VCaP (cell line): ENCODE data around the gene HRK.
A peak's percentile ranks its signal among the peaks of the same experiment; 100 is the strongest.

Experiments used
- H3K27ac ChIP-seq: fragments of 450-650 bp; 2 replicates; pipeline ENCODE4 v1.5.1; 2017
- CTCF ChIP-seq: fragments of 450-650 bp; conservative IDR thresholded peaks from 2 replicates; pipeline ENCODE4 v1.5.1; 2017; ENCODE audit warnings: mild to moderate bottlenecking, moderate library complexity

Gene HRK

DNA sequence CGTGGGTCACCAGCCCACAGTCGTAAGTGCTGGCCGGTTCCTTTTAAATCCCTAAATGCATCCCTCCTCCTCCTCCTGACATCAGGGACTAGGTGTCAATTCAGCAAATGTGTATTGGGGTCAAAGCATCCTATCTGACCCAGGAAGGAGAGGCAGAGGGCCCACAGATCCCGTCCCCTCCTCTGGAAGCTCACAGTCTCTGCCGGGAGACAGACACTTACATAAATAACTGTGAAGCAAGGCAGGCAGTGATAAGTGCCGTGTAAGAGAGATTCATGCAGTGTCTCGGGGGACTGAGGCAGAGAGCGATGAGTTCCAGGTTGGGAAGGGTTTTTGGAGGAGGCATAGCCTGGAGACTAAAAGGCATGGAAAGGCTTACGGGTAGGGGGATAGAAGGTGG lies 44.1 kb downstream of the HRK start:
- H3K27ac ChIP-seq = no peak overlapping the region
- no peak for TF ChIP-seq CTCF

- H3K27ac ChIP-seq = no peak overlapping the region
- TF ChIP-seq CTCF = no peak
Observed at GRCh38 chr12:116835484-116835883, 45.8 kb downstream of the HRK start.

DNA sequence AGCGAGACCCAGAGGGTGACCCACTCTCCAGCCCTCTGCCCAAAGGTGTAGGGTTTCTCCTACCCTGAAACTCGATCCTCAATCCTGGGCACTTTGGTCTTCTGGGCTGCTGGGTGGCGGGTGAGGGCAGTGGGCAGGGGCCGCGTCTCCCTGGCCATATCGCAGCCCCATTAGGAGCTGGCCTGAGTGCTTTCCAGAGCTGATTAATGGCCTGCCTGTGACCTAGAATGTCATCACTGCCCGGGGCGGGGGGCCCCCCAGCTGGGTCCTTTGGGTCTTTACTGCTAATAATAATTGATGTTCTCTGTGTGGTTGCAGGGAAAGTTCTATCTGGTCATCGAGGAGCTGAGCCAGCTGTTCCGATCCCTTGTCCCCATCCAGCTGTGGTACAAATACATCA lies 47.8 kb downstream of the HRK start:
- peak overlapping the region; percentile 61 for H3K27ac ChIP-seq
- TF ChIP-seq CTCF = no peak

DNA sequence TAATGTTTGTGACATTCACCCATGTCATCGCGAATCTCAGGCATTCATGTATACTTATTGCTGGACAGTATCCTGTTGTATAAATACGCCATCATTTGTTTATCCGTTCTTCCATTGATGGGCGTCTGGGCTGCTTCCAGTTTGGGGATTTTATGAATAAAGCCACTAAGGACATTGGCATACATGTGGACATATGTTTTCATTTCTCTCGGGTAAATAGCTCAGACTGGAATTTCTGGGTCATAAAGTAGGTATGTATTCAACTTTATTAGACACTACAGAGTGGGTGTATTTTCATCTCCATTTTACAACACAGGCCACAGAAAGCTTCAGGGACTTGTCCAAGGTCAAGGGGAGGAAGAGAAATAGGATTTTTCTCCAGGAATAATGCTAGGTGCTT lies 48.9 kb downstream of the HRK start:
- no peak for TF ChIP-seq CTCF
- H3K27ac ChIP-seq = peak overlapping the region; percentile 61

DNA sequence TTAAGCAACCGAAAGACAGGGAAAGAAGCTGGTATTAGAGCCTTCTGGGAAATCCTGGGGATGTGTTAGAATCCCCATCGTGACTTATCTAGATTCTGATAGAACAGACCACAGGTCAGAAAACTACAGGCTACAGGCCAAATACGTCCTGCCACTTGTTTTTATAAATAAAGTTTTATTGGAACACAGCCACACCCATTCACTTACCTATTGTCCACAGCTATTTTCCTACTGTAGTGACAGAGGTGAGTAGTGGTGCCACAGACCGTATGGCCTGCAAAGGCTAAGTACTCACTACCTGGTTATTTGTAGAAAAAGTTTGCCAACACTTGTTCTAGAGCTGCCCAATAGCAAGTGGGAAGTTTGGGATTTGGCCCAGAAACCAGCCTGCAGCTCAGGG lies 53.8 kb downstream of the HRK start:
- H3K27ac ChIP-seq = no peak overlapping the region
- TF ChIP-seq CTCF = no peak

DNA sequence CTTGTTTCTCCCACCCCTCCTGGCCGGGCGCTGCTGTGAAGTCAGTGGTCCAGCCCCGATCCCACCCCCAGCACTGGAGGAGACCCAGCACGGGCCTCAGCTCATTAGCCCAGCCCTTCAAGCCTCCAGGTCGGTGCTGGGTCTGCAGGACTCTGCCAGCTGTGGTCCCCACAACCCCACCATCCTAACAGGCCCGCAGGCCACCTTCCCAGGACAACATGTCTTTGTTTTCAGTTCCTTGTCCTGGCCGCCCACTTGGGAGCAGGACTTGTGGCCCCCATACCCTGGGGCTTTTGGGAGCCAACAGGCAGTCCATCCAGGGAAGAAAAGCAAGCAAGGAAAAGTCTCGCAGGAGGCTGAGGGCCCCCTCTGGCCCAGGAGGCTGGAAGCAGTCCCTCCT lies 60.0 kb downstream of the HRK start:
- no peak for TF ChIP-seq CTCF
- H3K27ac ChIP-seq = no peak overlapping the region

GRCh38 chr12:116820064-116820656 lies 61.1 kb downstream of the HRK start:
- no peak for TF ChIP-seq CTCF
- peak overlapping the region; percentile 94 for H3K27ac ChIP-seq
